GM18867 (cell line): Measurements from ENCODE around the gene CNTNAP5.

ENCODE experiments used
- ATAC-seq: cut with Tn5 transposase; IDR thresholded peaks from one replicate; pipeline ENCODE4 v1.9.1; 2021; ENCODE audit warnings: mild to moderate bottlenecking, moderate library complexity; ENCODE audit not compliant: unreplicated experiment

The CNTNAP5 gene

DNA sequence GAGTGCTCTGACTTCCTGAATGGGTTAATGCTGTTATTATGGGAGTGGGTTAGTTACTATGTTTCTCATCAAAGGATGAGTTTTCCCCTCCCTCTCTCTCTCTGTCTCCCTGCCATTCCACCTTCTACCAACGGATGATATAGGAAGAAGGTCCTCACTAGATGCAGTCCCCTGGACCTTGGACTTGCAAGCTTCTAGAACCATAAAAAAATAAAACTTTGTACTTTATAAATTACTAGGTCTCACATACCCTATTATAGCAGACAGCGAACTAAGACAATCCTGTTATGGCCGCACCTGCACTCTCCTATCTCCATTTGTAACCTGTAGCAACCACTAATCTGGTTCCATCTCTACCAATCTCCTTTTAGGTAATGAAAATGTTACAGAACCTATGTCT, 564.9 kb downstream of the CNTNAP5 start:
- ATAC-seq = no peak

DNA sequence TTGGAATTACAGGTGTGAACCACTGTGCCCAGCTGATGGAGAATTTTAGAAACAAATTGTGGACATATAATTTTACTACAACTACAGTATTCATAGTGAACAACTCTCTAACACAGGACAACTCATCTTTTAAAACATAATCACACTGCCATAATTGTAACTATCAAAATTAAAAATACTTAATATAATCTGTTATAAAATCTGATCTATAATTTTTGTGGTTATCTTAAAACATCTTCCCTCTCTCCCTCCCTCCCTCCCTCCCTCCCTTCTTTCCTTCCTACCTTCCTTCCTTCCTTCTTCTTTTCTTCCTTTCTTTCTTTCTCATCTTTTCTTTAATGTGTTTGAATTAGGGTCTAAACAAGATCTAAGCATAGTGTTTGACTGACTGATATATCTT, 577.7 kb downstream of the CNTNAP5 start:
- no peak for ATAC-seq

GRCh38 chr2:124604940-124605339, 579.9 kb downstream of the CNTNAP5 start:
- no peak for ATAC-seq

- ATAC-seq = no peak
Measured at GRCh38 chr2:124607679-124608078, 582.6 kb downstream of the CNTNAP5 start.

DNA sequence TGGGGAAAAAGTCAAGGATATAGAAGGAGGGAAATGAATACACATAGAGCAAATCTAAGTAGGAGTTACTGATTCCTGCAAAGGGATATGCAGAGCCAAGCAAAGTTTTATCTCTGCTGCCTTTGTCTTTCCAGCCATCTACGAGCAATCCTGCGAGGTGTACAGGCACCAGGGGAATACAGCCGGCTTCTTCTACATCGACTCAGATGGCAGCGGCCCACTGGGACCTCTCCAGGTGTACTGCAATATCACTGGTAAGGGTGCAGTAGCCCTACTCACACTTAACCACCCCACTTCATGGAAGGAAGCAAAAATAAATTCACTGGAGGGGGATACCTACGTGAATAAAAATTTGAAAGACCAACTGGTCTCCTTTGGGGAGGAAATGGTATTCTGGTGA, 584.6 kb downstream of the CNTNAP5 start:
- ATAC-seq = no peak

GRCh38 chr2:124610141-124610540, 585.1 kb downstream of the CNTNAP5 start:
- no peak for ATAC-seq

DNA sequence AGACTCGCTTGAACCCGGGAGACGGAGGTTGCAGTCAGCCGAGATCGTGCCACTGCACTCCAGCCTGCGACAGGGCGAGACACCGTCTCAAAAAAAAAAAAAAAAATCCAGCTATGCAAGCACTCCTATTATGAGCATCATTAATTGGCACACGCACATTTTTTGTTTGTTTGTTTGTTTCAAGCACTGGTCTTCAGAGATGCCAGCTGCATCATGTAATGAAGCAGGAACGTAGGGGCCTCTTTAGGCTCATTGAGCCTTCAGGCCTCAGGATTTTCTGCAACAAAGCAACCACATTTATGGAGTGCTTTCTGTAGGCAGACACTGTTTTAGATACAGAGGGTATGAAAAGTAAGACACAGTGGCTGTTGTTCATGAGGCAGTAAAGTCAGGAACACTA, 585.8 kb downstream of the CNTNAP5 start:
- ATAC-seq = no peak

DNA sequence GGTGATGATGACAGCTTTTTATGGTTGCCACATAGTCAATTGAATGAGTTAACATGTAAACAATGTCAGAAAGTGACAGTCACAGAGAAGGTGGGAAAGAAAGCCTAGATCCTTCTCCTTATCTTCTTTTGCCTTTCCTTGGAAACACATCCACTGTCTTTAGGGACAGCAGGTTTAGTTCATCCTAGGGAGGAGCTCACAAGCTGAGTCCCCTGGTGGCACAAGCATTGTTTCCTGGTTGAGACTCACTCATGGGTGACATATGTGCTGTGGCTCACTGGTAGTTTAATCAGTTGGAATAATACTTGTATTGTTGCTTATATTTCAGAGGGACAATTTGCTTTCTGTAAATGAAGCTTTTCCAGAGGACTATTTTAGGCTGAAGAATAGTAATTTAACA, 598.5 kb downstream of the CNTNAP5 start:
- no peak for ATAC-seq

DNA sequence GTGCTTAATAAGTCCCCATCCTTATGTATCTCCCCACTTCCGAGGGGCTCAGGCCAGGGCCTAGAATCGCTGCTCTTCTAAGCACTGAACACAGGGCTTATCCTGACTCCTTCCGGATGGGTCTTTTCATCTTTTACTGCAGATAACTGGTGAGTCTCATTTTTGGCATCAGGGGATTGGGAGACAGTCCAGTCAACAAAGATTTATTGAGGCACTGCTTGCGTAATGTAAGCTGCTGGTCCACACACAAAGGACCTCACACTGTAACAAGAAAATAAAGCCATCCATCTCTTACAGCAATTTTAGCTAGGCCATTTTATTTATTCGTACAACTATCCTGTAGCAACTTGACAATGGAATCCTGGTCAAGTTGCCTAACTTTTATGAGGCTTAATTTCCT, 600.5 kb downstream of the CNTNAP5 start:
- ATAC-seq = no peak

GRCh38 chr2:124626993-124627392, 601.9 kb downstream of the CNTNAP5 start:
- ATAC-seq = no peak

DNA sequence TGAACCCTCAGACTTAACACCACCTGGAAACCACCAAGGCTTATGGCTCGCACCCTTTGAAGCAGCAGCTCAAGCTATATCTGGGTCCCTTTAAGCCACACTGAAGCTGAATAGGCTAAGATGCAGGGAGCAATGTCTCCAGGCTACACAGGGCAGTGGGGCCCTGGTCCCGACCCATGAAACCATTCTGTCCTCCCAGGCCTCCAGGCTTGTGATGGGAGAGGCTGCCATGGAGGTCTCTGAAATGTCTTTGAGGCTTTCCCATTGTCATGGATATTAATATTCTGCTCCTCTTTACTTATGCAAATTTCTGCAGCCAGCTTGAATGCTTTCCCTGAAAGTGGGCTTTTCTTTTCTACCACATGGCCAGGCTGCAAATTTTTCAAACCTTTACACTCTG, 608.7 kb downstream of the CNTNAP5 start:
- no peak for ATAC-seq

DNA sequence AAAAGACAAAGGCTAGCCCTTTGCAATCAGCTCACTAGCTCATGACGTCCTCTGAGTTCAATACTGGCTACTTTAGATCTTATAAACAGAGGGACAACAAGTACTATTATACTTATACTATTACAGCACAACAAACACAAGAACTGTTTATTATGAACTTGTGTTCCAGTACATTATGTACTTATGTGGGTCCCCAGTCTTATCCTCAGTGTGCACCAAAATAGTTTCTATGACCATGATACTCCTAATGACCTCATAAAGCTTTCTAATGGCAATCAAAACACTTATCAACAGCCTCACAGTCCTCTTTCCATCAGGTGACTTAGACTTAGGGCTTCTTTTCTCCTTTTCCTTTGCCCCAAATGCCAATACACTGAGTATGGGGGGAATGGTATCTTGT, 614.4 kb downstream of the CNTNAP5 start:
- ATAC-seq = no peak

GRCh38 chr2:124640221-124640750, 615.2 kb downstream of the CNTNAP5 start:
- no peak for ATAC-seq

- ATAC-seq = no peak
Measured at GRCh38 chr2:124646166-124646815, 621.2 kb downstream of the CNTNAP5 start.

DNA sequence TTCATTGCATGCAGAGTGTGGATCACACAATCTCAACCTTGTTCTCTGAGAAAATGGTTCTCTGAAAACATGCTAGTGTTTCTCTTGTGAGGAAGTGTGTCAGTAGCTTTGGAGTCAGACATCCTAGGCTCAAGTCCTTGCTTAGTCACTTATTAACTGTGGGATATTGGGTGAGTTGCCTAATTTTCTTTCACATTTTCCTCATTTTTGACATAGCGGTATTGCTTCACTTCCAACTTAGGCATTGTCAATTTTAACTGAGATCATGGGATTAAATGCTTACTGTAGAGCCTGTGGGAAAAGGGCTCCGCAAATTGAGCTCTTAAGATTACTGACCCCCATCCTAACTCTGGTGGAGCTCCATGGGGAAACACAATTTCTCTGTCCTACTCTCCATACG, 622.2 kb downstream of the CNTNAP5 start:
- ATAC-seq = no peak

DNA sequence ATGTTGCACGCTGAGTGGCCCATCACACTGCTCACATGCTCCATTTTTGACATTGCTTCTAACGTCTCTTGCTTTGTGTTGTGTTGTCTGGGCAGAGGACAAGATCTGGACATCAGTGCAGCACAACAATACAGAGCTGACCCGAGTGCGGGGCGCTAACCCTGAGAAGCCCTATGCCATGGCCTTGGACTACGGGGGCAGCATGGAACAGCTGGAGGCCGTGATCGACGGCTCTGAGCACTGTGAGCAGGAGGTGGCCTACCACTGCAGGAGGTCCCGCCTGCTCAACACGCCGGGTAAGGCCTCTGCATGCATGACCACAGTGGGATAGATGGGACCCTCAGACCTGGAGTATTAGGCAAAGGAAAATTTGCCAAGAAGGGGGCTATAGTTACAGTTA, 622.6 kb downstream of the CNTNAP5 start:
- no peak for ATAC-seq

DNA sequence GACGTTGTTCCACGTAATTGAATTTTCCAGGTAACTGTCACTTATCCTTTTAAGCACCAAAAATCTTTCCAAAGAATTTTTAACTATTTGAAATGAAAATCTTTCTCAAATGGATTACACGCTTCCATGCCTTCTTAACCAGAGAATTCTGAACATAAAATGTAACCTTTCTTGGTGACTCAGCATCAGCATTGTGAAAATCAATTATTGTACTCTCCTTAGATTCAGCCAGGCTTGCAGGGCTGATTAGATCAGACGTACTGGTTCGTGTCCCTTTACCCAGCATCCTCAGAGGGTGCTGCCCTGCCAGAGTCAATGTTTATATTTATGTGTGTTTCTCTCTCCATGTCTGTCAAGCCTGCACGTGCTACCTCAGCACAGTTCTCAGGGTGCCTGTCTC, 623.9 kb downstream of the CNTNAP5 start:
- ATAC-seq = no peak

DNA sequence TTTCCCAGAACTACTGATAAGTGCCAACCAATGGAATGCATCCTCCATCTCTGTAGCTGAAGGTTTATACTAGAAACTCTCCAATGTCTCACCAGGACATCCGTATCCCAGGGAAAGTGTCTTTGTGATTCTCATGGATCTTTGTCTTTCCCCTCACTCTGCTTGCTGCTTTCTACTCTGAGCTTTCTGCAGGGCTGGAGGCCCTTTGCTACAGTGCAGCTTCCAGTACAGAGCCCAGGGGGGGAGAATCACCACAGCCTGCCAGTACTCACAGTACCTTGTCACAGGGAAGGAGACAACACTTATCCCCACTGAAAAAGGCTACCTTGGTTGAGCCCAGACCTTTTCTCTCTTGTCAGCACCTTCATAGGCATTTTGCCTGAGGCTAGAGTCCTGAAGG, 627.0 kb downstream of the CNTNAP5 start:
- no peak for ATAC-seq

DNA sequence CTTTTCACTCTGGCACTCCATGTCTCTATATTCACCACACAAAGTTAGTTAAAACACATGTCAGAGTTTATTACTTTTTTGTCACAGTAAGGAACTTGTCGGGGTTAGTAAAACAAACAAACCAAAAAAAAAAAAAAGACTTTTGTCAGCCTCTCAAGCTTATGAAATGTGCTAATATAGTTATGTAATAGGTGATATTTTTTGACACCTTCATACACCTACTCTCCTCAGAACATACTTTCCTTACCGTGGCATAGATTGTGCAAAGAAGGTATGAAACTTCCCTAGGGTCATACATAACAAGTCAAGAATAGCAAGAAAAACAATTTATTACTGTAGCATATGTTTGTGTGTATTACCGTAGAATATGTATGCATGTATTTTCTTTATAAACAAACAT, 633.3 kb downstream of the CNTNAP5 start:
- ATAC-seq = no peak

DNA sequence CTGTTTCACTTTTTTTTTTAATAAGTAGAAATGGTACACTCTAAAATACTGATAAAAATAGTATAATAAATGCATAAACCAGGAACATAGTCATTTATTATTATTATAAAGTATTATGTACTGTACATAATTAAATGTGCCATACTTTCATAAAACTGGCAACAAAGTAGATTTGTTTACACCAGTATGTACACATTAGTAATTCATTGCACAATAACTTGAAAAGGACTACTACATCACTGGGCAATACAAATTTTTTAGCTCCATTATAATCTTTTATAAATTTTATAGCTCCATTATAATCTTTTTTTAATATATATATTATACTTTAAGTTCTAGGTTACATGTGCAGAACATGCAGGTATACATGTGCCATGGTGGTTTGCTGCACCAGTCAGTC, 636.5 kb downstream of the CNTNAP5 start:
- ATAC-seq = no peak

GRCh38 chr2:124662946-124663644, 638.0 kb downstream of the CNTNAP5 start:
- no peak for ATAC-seq

DNA sequence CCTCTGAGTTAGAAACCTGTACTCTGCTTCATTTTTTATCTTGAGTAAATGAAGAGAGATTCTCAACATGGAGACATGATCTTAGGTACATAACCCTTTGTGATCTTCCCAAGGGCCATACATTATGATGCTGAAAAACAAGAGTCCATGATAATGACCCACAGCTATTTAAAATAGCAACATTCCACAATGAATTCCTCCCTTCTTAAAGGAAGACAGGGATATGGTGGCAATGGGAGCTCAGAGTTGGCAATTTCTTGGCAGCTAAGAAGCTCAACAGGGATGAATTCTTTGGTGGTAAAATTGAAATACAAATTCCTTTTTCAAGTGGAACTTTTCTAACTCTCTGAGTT, 638.5 kb downstream of the CNTNAP5 start:
- ATAC-seq = no peak

GRCh38 chr2:124664363-124664762, 639.3 kb downstream of the CNTNAP5 start:
- ATAC-seq = no peak
